H1 (cell line): Measurements from ENCODE around the gene VWCE. TPM values are rescaled to one million over a fixed set of nuclear protein-coding genes. Genes with fewer than 3 reads are reported as not detected.

ENCODE experiments used
- KDM1A ChIP-seq: fragments of 200-600, 300-600 bp; sonication (generic); IDR thresholded peaks from 2 replicates; pipeline ENCODE4 v1.7.1; 2016; ENCODE audit warnings: mild to moderate bottlenecking, low read length, borderline replicate concordance
- RFX5 ChIP-seq: IDR thresholded peaks from 2 replicates; pipeline ENCODE4 v1.6.1; 2011; ENCODE audit warnings: low read depth, low read length, improper control_type of control experiment, borderline replicate concordance
- TAF1 ChIP-seq: IDR thresholded peaks from 2 replicates; pipeline ENCODE4 v1.6.1; 2011; ENCODE audit warnings: mild to moderate bottlenecking, low read depth, low read length
- polyA plus RNA-seq, 7 experiments: library from polyadenylated mRNA; depleted of rRNA in 3 of 7; stranded (reverse) in 5 of 7; unstranded in 2 of 7; fragments of >200 nt in 5 of 7; fragments of 200-250 nt in 2 of 7; gene quantifications; 1 replicate in 5 of 7; 2 replicates in 1 of 7; 4 replicates in 1 of 7; pipeline versions ENCODE4 v1.2.1 to v1.2.3, GENCODE V29; 2011 to 2013; ENCODE audit warnings: missing spikeins in 2 of 7, mixed read lengths in 2 of 7
- total RNA-seq: library from RNA; stranded (reverse); fragmentation: NEBNext Ultra II Directional; extraction: Animal tissue kit (Norgen Biotek cat#: 25700); gene quantifications from 2 replicates; pipeline ENCODE4 v1.2.1, GENCODE V29; 2021

VWCE gene
- total and polyA plus RNA-seq, 2 of the 8 experiments (the other 6 are each of a cell fraction or from before 2014, with no cell fraction given): 9.5 to 12.3 TPM

- TF ChIP-seq KDM1A (no peak), TAF1 (no peak), RFX5 (no peak)
- TF ChIP-seq, all 59 proteins: peak for 0
These were observed 30.7 kb downstream of the VWCE start (continued) for GRCh38 chr11:61264371-61264770.
